HepG2 (cell line): Measurements from ENCODE around the gene PLEKHG2. TPM values are rescaled to one million over a fixed set of nuclear protein-coding genes. Genes with fewer than 3 reads are reported as not detected.

Experiments used
- ATAC-seq: fragments of 200-7000 bp; cut with Tn5 transposase; 3 replicates; pipeline ENCODE4 v1.9.1; 2020; ENCODE audit warnings: mild to moderate bottlenecking, moderate library complexity
- BruUV-seq: library from RNA; stranded (reverse); fragments of 400-500 nt; replicated peaks from 2 replicates; lab custom pipeline; 2021; lab: Mats Ljungman, UMichigan
- CTCF ChIA-PET: fragments of 300-600 bp; formaldehyde crosslinking; extraction: SDS; loops from one replicate; lab custom pipeline; 2021; ENCODE audit warnings: low total read pairs, inconsistent platforms, low intra/inter-chr PET ratio; lab: Yijun Ruan, JAX
- POLR2A ChIA-PET: fragments of 350-600 bp; sonication (Branson Sonifier 250); formaldehyde crosslinking; loops from one replicate; lab custom pipeline; 2020; ENCODE audit warnings: antibody characterized with exemption, inconsistent platforms; lab: Yijun Ruan, JAX
- DNase-seq: peaks from one replicate; pipeline ENCODE4 v3.0.0-alpha.2; 2015; ENCODE audit warnings: low spot score
- FAIRE-seq: peaks from 3 replicates; lab custom pipeline; 2011; peaks lifted over from hg19 to GRCh38; lab: Jason Lieb, UNC
- H2AFZ ChIP-seq: one replicate; pipeline ENCODE4 v1.6.1; 2011; ENCODE audit warnings: low read length, inconsistent platforms
- H3K27ac ChIP-seq: fragments of 300-600 bp; 3 replicates; pipeline ENCODE4 v1.8.0; 2011; ENCODE audit warnings: mixed run types, mild to moderate bottlenecking, mixed read lengths, low read length, inconsistent platforms; ENCODE audit not compliant: insufficient read depth; ENCODE audit errors: extremely low read length
- H3K27me3 ChIP-seq, 2 experiments: fragments of 200-600 bp in 1 of 2; 2 replicates in 1 of 2; 3 replicates in 1 of 2; pipeline versions ENCODE4 v1.6.0 to v1.8.0; 2011; ENCODE audit warnings: low read length in 2 of 2, mild to moderate bottlenecking in 2 of 2, moderate library complexity in 2 of 2, inconsistent platforms in 1 of 2; ENCODE audit not compliant: insufficient read depth in 2 of 2, control insufficient read depth in 1 of 2
- H3K36me3 ChIP-seq, 2 experiments: fragments of 200-600 bp in 1 of 2; replicated peaks in 1 of 2; 2 replicates in 1 of 2; 3 replicates in 1 of 2; pipeline versions ENCODE4 v1.5.1 to v1.8.0; 2011; ENCODE audit warnings: low read length in 2 of 2, inconsistent platforms in 1 of 2; ENCODE audit not compliant: insufficient read depth in 2 of 2, control insufficient read depth in 1 of 2
- H3K4me1 ChIP-seq: 2 replicates; pipeline ENCODE4 v1.5.1; 2012; ENCODE audit warnings: low read length, inconsistent platforms; ENCODE audit not compliant: insufficient read depth
- H3K4me2 ChIP-seq: 2 replicates; pipeline ENCODE4 v1.6.0; 2011; ENCODE audit warnings: low read depth, low read length, inconsistent platforms
- H3K4me3 ChIP-seq, 3 experiments: fragments of 200-600 bp in 1 of 3; sonication (generic), shearing (Covaris generic) in 1 of 3; replicated peaks in 1 of 3; 2 replicates each; pipeline ENCODE4 v1.5.1; 2011 to 2016; ENCODE audit warnings: low read length in 3 of 3, inconsistent platforms in 2 of 3, low read depth in 2 of 3, mild to moderate bottlenecking in 2 of 3, control low read depth in 1 of 3, mixed read lengths in 1 of 3; ENCODE audit not compliant: insufficient read depth in 1 of 3
- H3K79me2 ChIP-seq: one replicate; pipeline ENCODE4 v1.6.1; 2011; ENCODE audit warnings: low read length, inconsistent platforms; ENCODE audit not compliant: insufficient read depth
- H3K9ac ChIP-seq: 2 replicates; pipeline ENCODE4 v1.6.0; 2011; ENCODE audit warnings: mild to moderate bottlenecking, low read depth, low read length, inconsistent platforms; ENCODE audit not compliant: insufficient read depth
- H3K9me3 ChIP-seq: 2 replicates; pipeline ENCODE4 v1.5.1; 2012; ENCODE audit warnings: mild to moderate bottlenecking, low read length
- H4K20me1 ChIP-seq: 2 replicates; pipeline ENCODE4 v1.6.0; 2011; ENCODE audit warnings: inconsistent platforms, mild to moderate bottlenecking, low read length, moderate library complexity; ENCODE audit not compliant: insufficient read depth
- ARHGAP35 ChIP-seq: sonication (generic); formaldehyde crosslinking; IDR thresholded peaks from 2 replicates; pipeline ENCODE4 v1.9.0; 2022; ENCODE audit warnings: mild to moderate bottlenecking, inconsistent platforms, moderate library complexity, missing genetic modification reagents, borderline replicate concordance
- CEBPB ChIP-seq: IDR thresholded peaks from 2 replicates; pipeline ENCODE4 v1.6.1; 2011; ENCODE audit warnings: low read depth, low read length, improper control_type of control experiment, borderline replicate concordance
- MAFF ChIP-seq: IDR thresholded peaks from 2 replicates; pipeline ENCODE4 v1.6.1; 2011; ENCODE audit warnings: low read depth, low read length, improper control_type of control experiment
- MEIS2 ChIP-seq: sonication (generic); formaldehyde crosslinking; IDR thresholded peaks from 2 replicates; pipeline ENCODE4 v1.9.0; 2021; ENCODE audit warnings: mild to moderate bottlenecking, missing genetic modification reagents
- MIXL1 ChIP-seq: IDR thresholded peaks from 2 replicates; pipeline ENCODE4 v1.6.1; 2016
- NFE2L2 ChIP-seq: fragments of 150-350 bp; IDR thresholded peaks from 2 replicates; pipeline ENCODE4 v1.6.1; 2014; ENCODE audit warnings: low read length
- PAX8 ChIP-seq: sonication (generic); formaldehyde crosslinking; IDR thresholded peaks from 2 replicates; pipeline ENCODE4 v1.8.0; 2022; ENCODE audit warnings: mild to moderate bottlenecking, missing genetic modification reagents, borderline replicate concordance
- PCBP1 ChIP-seq: fragments of 200-400 bp; formaldehyde crosslinking; IDR thresholded peaks from 2 replicates; pipeline ENCODE4 v1.6.1; 2017; ENCODE audit warnings: mild to moderate bottlenecking, low read depth, low read length, borderline replicate concordance
- RELA ChIP-seq: sonication (generic); formaldehyde crosslinking; IDR thresholded peaks from 2 replicates; pipeline ENCODE4 v1.4.0; 2020; ENCODE audit warnings: missing genetic modification reagents
- SP5 ChIP-seq: IDR thresholded peaks from 2 replicates; pipeline ENCODE4 v1.6.1; 2016; ENCODE audit warnings: low read depth, borderline replicate concordance
- U2AF1 ChIP-seq: fragments of 200-400 bp; formaldehyde crosslinking; optimal IDR thresholded peaks from 2 replicates; pipeline ENCODE3; 2017; ENCODE audit warnings: mild to moderate bottlenecking, low read depth, low read length
- ZNF326 ChIP-seq: sonication (generic); formaldehyde crosslinking; IDR thresholded peaks from 2 replicates; pipeline ENCODE4 v1.4.0; 2020; ENCODE audit warnings: missing genetic modification reagents, borderline replicate concordance
- ZNF766 ChIP-seq: sonication (generic); formaldehyde crosslinking; IDR thresholded peaks from 2 replicates; pipeline ENCODE4 v1.5.0; 2020; ENCODE audit warnings: missing genetic modification reagents, borderline replicate concordance
- ZNF790 ChIP-seq: sonication (generic); formaldehyde crosslinking; IDR thresholded peaks from 2 replicates; pipeline ENCODE4 v1.8.0; 2022; ENCODE audit warnings: missing genetic modification reagents, mild to moderate bottlenecking, borderline replicate concordance
- WGBS: methylation state at CpG from one replicate; pipeline ENCODE4 v1.1.6; 2017; ENCODE audit warnings: low lambda C conversion rate; 5-methylcytosine and 5-hydroxymethylcytosine counted together
- in situ Hi-C: cut with HindIII; loops from 2 replicates; pipeline ENCODE4 v1.10.0; 2017; ENCODE audit warnings: low pct_unique_long_range_greater_than_20kb; ENCODE audit not compliant: extremely low pct_ligation_motif_present
- intact Hi-C: fragments of 100-400 bp; cut with micrococcal nuclease; formaldehyde crosslinking; loops from one replicate; pipeline ENCODE4 v1.10.0; 2022; ENCODE audit not compliant: unreplicated experiment
- polyA plus RNA-seq, 8 experiments: library from polyadenylated mRNA; depleted of rRNA in 3 of 8; stranded (reverse) in 7 of 8; unstranded in 1 of 8; fragments of >200 nt; fragmentation: Illumina TruSeq in 4 of 8; extraction: Trizol in 4 of 8; gene quantifications; 2 replicates each; pipeline versions ENCODE4 v1.2.1 to v1.2.3, GENCODE V29; 2011 to 2016; ENCODE audit warnings: low read depth in 4 of 8, missing spikeins in 1 of 8, mixed read lengths in 1 of 8; ENCODE audit not compliant: insufficient read depth in 1 of 8
- total RNA-seq, 5 experiments: library from RNA; depleted of rRNA; stranded (reverse); fragments of >200 nt; fragmentation: Illumina TruSeq; extraction: Trizol; gene quantifications; 2 replicates each; pipeline ENCODE4 v1.2.3, GENCODE V29; 2016; ENCODE audit warnings: low read depth in 1 of 5
- TF ChIP-seq, protein P1 (sequence below): sonication (generic); formaldehyde crosslinking; IDR thresholded peaks from 2 replicates; pipeline ENCODE4 v1.4.0; 2020; ENCODE audit warnings: missing genetic modification reagents; ENCODE audit errors: not compliant biosample characterization
- TF ChIP-seq, protein P2 (sequence below): sonication (generic); formaldehyde crosslinking; IDR thresholded peaks from 2 replicates; pipeline ENCODE4 v1.8.1; 2023; ENCODE audit warnings: mild to moderate bottlenecking, inconsistent platforms, moderate library complexity, missing genetic modification reagents, borderline replicate concordance
- TF ChIP-seq, protein P3 (sequence below): sonication (generic); formaldehyde crosslinking; IDR thresholded peaks from 2 replicates; pipeline ENCODE4 v1.8.1; 2022; ENCODE audit warnings: mild to moderate bottlenecking, missing genetic modification reagents
- TF ChIP-seq, protein P4 (sequence below): sonication (generic); formaldehyde crosslinking; IDR thresholded peaks from 2 replicates; pipeline ENCODE4 v1.8.0; 2022; ENCODE audit warnings: missing genetic modification reagents, mild to moderate bottlenecking, borderline replicate concordance

PLEKHG2 gene
- total and polyA plus RNA-seq, 2 of the 13 experiments (the other 11 are each of a cell fraction or from before 2014, with no cell fraction given) = 3.6 to 6.8 TPM

DNA sequence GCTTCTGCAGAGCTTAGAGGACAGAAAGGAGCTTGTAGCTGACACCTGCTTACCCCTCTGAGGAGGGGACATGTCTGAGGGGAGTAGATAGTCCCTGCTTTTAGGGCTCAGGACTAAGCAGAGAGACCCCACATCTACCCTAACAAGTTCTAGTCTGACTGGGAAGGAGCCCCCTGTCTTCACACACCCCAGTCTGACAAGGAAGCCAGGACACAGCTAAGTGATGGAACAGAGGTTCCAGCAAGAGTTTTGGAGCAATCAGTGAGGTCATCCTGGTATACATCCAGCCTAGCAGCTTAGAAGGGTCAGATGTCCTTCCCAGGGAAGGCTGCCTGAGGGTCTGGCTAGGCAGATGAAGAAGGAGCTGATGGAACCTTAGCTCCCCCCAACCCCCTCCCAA, 36.5 kb upstream of the PLEKHG2 start (continued):
- TF ChIP-seq, protein P1, sequence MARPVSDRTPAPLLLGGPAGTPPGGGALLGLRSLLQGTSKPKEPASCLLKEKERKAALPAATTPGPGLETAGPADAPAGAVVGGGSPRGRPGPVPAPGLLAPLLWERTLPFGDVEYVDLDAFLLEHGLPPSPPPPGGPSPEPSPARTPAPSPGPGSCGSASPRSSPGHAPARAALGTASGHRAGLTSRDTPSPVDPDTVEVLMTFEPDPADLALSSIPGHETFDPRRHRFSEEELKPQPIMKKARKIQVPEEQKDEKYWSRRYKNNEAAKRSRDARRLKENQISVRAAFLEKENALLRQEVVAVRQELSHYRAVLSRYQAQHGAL (CRISPR knock-in tag) = no peak
- TF ChIP-seq RELA (CRISPR knock-in tag) (no peak), MAFF (no peak), ZNF790 (CRISPR knock-in tag) (no peak)
- TF ChIP-seq, protein P2, sequence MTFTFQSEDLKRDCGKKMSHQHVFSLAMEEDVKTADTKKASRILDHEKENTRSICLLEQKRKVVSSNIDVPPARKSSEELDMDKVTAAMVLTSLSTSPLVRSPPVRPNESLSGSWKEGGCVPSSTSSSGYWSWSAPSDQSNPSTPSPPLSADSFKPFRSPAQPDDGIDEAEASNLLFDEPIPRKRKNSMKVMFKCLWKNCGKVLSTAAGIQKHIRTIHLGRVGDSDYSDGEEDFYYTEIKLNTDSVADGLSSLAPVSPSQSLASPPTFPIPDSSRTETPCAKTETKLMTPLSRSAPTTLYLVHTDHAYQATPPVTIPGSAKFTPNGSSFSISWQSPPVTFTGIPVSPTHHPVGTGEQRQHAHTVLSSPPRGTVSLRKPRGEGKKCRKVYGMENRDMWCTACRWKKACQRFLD = no peak

DNA sequence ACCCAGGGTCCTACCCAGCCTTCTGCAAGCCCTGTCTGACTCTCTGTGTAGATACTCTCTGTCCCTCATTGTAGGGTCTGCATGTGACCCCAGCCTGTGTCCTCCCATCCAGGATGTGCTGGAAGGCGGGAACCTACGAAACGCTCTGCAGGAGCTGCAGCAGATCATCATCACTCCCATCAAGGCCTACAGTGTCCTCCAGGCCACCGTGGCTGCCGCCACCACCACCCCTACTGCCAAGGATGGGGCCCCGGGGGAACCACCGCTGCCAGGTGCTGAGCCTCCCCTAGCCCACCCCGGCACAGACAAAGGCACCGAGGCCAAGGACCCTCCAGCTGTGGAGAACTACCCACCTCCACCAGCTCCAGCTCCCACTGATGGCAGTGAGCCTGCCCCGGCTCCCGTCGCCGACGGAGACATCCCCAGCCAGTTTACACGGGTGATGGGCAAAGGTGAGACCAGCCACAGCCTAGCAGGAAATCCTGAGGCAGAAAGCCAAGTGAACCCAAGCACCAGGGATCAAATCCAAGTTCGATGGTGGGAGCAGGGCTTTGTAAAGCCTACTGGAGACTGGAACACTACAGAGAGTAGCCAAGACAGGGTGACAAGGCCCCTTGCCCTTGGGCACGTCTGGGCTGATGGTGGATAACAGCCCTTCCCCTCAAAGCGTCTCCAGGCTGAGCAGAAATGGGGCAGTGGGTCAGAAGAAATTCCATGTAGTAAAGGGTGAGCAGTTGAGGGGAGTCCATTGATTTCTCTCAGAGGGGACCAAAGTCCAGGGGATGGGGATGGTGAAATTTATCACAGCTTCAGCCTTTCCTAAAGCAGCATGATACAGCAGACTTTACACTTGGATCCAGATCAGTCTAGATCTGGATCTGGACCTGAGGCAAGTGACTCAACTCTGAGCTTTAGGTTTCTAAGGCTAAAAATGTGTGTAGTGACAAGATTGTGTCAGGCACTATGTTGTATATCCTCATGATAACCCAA, 34.8 kb upstream of the PLEKHG2 start:
- ATAC-seq = peak; percentile 69
- Histone ChIP-seq H3K4me1 (peaks cover 19% of the 10 kb centered on the region), H2AFZ (no peak overlapping the region), H3K36me3 (peaks cover 49 to 90% of the 10 kb centered on the region in 2 experiments), H3K27me3 (no peaks in the 10 kb centered on the region), H3K9me3 (no peaks in the 10 kb centered on the region), H3K9ac (no peak overlapping the region), H3K4me3 (no peak overlapping the region), H3K79me2 (no peaks in the 10 kb centered on the region), H3K4me2 (0 out of 2 replicates have a peak overlapping the region, but pooled peaks have one; percentile 11), H3K27ac (peak overlapping the region; percentile 69), H4K20me1 (no peaks in the 10 kb centered on the region)
- ChIA-PET POLR2A (interaction anchor here (0.9 to 1.5 kb wide), 5 partner anchors 10 to 58 kb away, joined by 4 to 9 read pairs (median 5); partner anchors contain the start of genes MED29, PAF1, RPS16 and SAMD4B), CTCF (no interaction called here)
- BruUV-seq = no TSS peak
- FAIRE-seq = no peak
- DNase-seq = peak; percentile 28
- intact Hi-C loops (no loop called here), in situ Hi-C loops (no loop called here)
- 37% methylated on average over 4 of the region's 18 CpGs for WGBS
- no peak for TF ChIP-seq SP5 (CRISPR knock-in tag)
- TF ChIP-seq MIXL1 (CRISPR knock-in tag) = no peak
- TF ChIP-seq PAX8 (CRISPR knock-in tag) = no peak
- no peak for TF ChIP-seq ARHGAP35 (CRISPR knock-in tag)
- TF ChIP-seq NFE2L2 = peak; percentile 37; the same call in 1 of the 2 replicates
- TF ChIP-seq PCBP1 = no peak
- no peak for TF ChIP-seq ZNF326
- TF ChIP-seq MEIS2 (CRISPR knock-in tag) = no peak
- no peak for TF ChIP-seq U2AF1
- TF ChIP-seq CEBPB = peak; percentile 32; the same call in 1 of the 2 replicates
- TF ChIP-seq ZNF766 (CRISPR knock-in tag) = no peak
- TF ChIP-seq, protein P3, sequence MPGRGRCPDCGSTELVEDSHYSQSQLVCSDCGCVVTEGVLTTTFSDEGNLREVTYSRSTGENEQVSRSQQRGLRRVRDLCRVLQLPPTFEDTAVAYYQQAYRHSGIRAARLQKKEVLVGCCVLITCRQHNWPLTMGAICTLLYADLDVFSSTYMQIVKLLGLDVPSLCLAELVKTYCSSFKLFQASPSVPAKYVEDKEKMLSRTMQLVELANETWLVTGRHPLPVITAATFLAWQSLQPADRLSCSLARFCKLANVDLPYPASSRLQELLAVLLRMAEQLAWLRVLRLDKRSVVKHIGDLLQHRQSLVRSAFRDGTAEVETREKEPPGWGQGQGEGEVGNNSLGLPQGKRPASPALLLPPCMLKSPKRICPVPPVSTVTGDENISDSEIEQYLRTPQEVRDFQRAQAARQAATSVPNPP (CRISPR knock-in tag) = no peak
- TF ChIP-seq, protein P4, sequence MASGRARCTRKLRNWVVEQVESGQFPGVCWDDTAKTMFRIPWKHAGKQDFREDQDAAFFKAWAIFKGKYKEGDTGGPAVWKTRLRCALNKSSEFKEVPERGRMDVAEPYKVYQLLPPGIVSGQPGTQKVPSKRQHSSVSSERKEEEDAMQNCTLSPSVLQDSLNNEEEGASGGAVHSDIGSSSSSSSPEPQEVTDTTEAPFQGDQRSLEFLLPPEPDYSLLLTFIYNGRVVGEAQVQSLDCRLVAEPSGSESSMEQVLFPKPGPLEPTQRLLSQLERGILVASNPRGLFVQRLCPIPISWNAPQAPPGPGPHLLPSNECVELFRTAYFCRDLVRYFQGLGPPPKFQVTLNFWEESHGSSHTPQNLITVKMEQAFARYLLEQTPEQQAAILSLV = no peak
